GM12878 (cell line): ENCODE data around the gene GARIN3. TPM values are rescaled to one million over a fixed set of nuclear protein-coding genes. Genes with fewer than 3 reads are reported as not detected.

Experiments
- ATAC-seq: fragments of 200-7000 bp; cut with Tn5 transposase; 3 replicates; pipeline ENCODE4 v1.9.1; 2020; ENCODE audit warnings: mild to moderate bottlenecking, moderate library complexity
- BruUV-seq: library from RNA; stranded (reverse); fragments of 400-500 nt; replicated peaks from 2 replicates; lab custom pipeline; 2021; lab: Mats Ljungman, UMichigan
- CTCF ChIA-PET: fragments of 300-600 bp; sonication (Branson Sonifier 250); formaldehyde crosslinking; extraction: SDS; loops from one replicate; lab custom pipeline; 2021; ENCODE audit warnings: inconsistent platforms; lab: Yijun Ruan, JAX
- POLR2A ChIA-PET: fragments of 350-600 bp; formaldehyde crosslinking; extraction: SDS; loops from one replicate; lab custom pipeline; 2021; ENCODE audit warnings: inconsistent platforms; lab: Charles Lee
- RAD21 ChIA-PET: fragments of 300-600 bp; sonication (Branson Sonifier 250); formaldehyde crosslinking; loops from one replicate; lab custom pipeline; 2023; ENCODE audit warnings: antibody characterized with exemption; ENCODE audit not compliant: unreplicated experiment; lab: Charles Lee
- SMC1A ChIA-PET: fragments of 300-600 bp; sonication (Branson Sonifier 250); formaldehyde crosslinking; loops from one replicate; lab custom pipeline; 2023; ENCODE audit not compliant: unreplicated experiment, uncharacterized antibody; lab: Charles Lee
- DNase-seq: peaks from one replicate; pipeline ENCODE4 v3.0.0-alpha.2; 2011; ENCODE audit warnings: low read depth, low spot score
- FAIRE-seq: peaks from 3 replicates; lab custom pipeline; 2011; peaks lifted over from hg19 to GRCh38; lab: Jason Lieb, UNC
- H2AFZ ChIP-seq: 2 replicates; pipeline ENCODE4 v1.6.0; 2011; ENCODE audit warnings: low read depth, low read length, control low read depth; ENCODE audit not compliant: control insufficient read depth
- H3K27ac ChIP-seq: 2 replicates; pipeline ENCODE4 v1.5.1; 2011; ENCODE audit warnings: control low read depth; ENCODE audit not compliant: control insufficient read depth, insufficient read depth
- H3K27me3 ChIP-seq, 2 experiments: replicated peaks in 1 of 2; 2 replicates each; pipeline versions ENCODE4 v1.6.0 to v1.6.1; 2011; ENCODE audit warnings: low read length in 1 of 2; ENCODE audit not compliant: control insufficient read depth in 2 of 2, insufficient read depth in 2 of 2
- H3K36me3 ChIP-seq, 2 experiments: 2 replicates each; pipeline ENCODE4 v1.5.1; 2011; ENCODE audit warnings: low read length in 1 of 2; ENCODE audit not compliant: control insufficient read depth in 2 of 2, insufficient read depth in 2 of 2
- H3K4me1 ChIP-seq: 2 replicates; pipeline ENCODE4 v1.6.1; 2011; ENCODE audit warnings: mild to moderate bottlenecking, low read length, moderate library complexity, mixed read lengths; ENCODE audit not compliant: control insufficient read depth, insufficient read depth
- H3K4me2 ChIP-seq: 2 replicates; pipeline ENCODE4 v1.6.0; 2011; ENCODE audit warnings: control low read depth; ENCODE audit not compliant: control insufficient read depth, insufficient read depth
- H3K4me3 ChIP-seq: fragments of 200-600 bp; sonication (generic); 2 replicates; pipeline ENCODE4 v1.5.1; 2016
- H3K79me2 ChIP-seq: 2 replicates; pipeline ENCODE4 v1.6.0; 2011; ENCODE audit warnings: low read length; ENCODE audit not compliant: control insufficient read depth, insufficient read depth
- H3K9ac ChIP-seq: 2 replicates; pipeline ENCODE4 v1.8.0; 2011; ENCODE audit warnings: low read length, control low read depth, mixed read lengths; ENCODE audit not compliant: control insufficient read depth, insufficient read depth
- H3K9me3 ChIP-seq: replicated peaks from 3 replicates; pipeline ENCODE4 v1.5.1; 2011; ENCODE audit warnings: mild to moderate bottlenecking, low read length; ENCODE audit not compliant: control insufficient read depth, insufficient read depth
- H4K20me1 ChIP-seq: 2 replicates; pipeline ENCODE4 v1.6.0; 2011; ENCODE audit not compliant: control insufficient read depth, insufficient read depth
- ATF2 ChIP-seq: IDR thresholded peaks from 2 replicates; pipeline ENCODE4 v1.6.1; 2012; ENCODE audit warnings: low read length, inconsistent platforms
- CBX3 ChIP-seq: fragments of 200-600 bp; sonication (generic); IDR thresholded peaks from 2 replicates; pipeline ENCODE4 v1.6.1; 2016; ENCODE audit warnings: low read depth, borderline replicate concordance
- CHD2 ChIP-seq: IDR thresholded peaks from 2 replicates; pipeline ENCODE4 v1.6.1; 2011; ENCODE audit warnings: low read depth, low read length, improper control_type of control experiment, borderline replicate concordance
- IRF4 ChIP-seq: IDR thresholded peaks from 2 replicates; pipeline ENCODE4 v1.6.1; 2011; ENCODE audit warnings: low read depth, low read length
- WGBS: methylation state at CpG from one replicate; pipeline ENCODE4 v1.1.6; 2016; ENCODE audit warnings: low lambda C conversion rate; ENCODE audit not compliant: insufficient replicate concordance, insufficient coverage; ENCODE audit errors: missing lambda C conversion rate; 5-methylcytosine and 5-hydroxymethylcytosine counted together
- in situ Hi-C: fragments of 300-500 bp; cut with MboI; formaldehyde crosslinking; loops from 9 replicates; pipeline ENCODE4 v1.14.3; 2018; ENCODE audit warnings: mixed read lengths
- intact Hi-C: fragments of 100-400 bp; cut with micrococcal nuclease; formaldehyde crosslinking; loops from one replicate; pipeline ENCODE4 v1.14.2; 2022; ENCODE audit not compliant: unreplicated experiment
- polyA plus RNA-seq, 11 experiments: library from polyadenylated mRNA; depleted of rRNA in 4 of 11; unstranded in 6 of 11; stranded (reverse) in 5 of 11; fragments of >200 nt; fragmentation: Nextera tagmentation in 4 of 11; fragmentation: Illumina TruSeq in 1 of 11; extraction: Ambion mirVana in 4 of 11; extraction: Trizol in 1 of 11; gene quantifications; 1 replicate in 1 of 11; 2 replicates in 10 of 11; pipeline versions ENCODE4 v1.2.1 to v1.2.3, GENCODE V29; 2011 to 2016; ENCODE audit warnings: inconsistent platforms in 2 of 11, missing spikeins in 2 of 11, low read depth in 1 of 11
- total RNA-seq, 4 experiments: library from RNA; depleted of rRNA in 3 of 4; stranded (reverse); fragments of >200 nt in 3 of 4; fragmentation: Illumina TruSeq in 1 of 4; extraction: Trizol in 1 of 4; gene quantifications; 2 replicates each; pipeline versions ENCODE4 v1.2.1 to v1.2.3, GENCODE V29; 2013 to 2021

GARIN3 gene
- total and polyA plus RNA-seq, 10 of the 15 experiments (the other 5 are each of a cell fraction or from before 2014, with no cell fraction given): 0.15 TPM; not detected in 9

GRCh38 chr5:157150995-157151394, 15.1 kb downstream of the GARIN3 start:
- FAIRE-seq: no peak
- ChIA-PET POLR2A (interaction anchor here (1.7 kb wide), 1 partner anchor 116 kb away, joined by 4 read pairs; no protein-coding TSS in a partner anchor), SMC1A (interaction anchor here (0.9 to 4.4 kb wide), 10 partner anchors 9 to 176 kb away, joined by 3 to 138 read pairs (median 16); no protein-coding TSS in a partner anchor), RAD21 (interaction anchor here (0.9 to 4.7 kb wide), 8 partner anchors 22 to 157 kb away, joined by 3 to 159 read pairs (median 12); no protein-coding TSS in a partner anchor), CTCF (interaction anchor here (0.6 to 11.1 kb wide), 9 partner anchors 11 to 592 kb away, joined by 3 to 244 read pairs (median 4); partner anchors contain the start of gene LSM11)
- no peaks in the 10 kb centered on the region for H3K36me3 ChIP-seq
- no peak overlapping the region for H2AFZ ChIP-seq
- H3K4me2 ChIP-seq: no peak overlapping the region
- intact Hi-C loops (no loop called here), in situ Hi-C loops (no loop called here)
- no peaks in the 10 kb centered on the region for H3K4me1 ChIP-seq
- BruUV-seq: no TSS peak
- H3K9ac ChIP-seq: no peak overlapping the region
- H3K79me2 ChIP-seq: no peaks in the 10 kb centered on the region
- H3K4me3 ChIP-seq: no peak overlapping the region
- no peak for TF ChIP-seq CBX3
- TF ChIP-seq IRF4: no peak
- TF ChIP-seq ATF2: no peak
- no peak for TF ChIP-seq CHD2
- DNase-seq: no peak
- 54% methylated on average over 3 of the region's 3 CpGs for WGBS
- H3K9me3 ChIP-seq: no peaks in the 10 kb centered on the region
- H3K27ac ChIP-seq: no peak overlapping the region
- ATAC-seq: no peak
- no peaks in the 10 kb centered on the region for H3K27me3 ChIP-seq
- no peaks in the 10 kb centered on the region for H4K20me1 ChIP-seq
